Spleen (tissue), 11 donors: ENCODE results near the gene CCNQ. TPM values are rescaled to one million over a fixed set of nuclear protein-coding genes. Genes with fewer than 3 reads are reported as not detected.
A peak's percentile ranks its signal among the peaks of the same experiment; 100 is the strongest.

Experiments used
- DNase-seq: peaks from one replicate; pipeline ENCODE4 v3.0.0-alpha.2; 2020
- H3K27ac ChIP-seq, 8 donors: fragments of 200-600 bp; sonication (generic) in 7 of 8; 1 replicate in 4 of 8; 2 replicates in 4 of 8; pipeline versions ENCODE4 v1.5.0 to v1.8.0; 2016 to 2021; ENCODE audit warnings: inconsistent platforms in 4 of 8, mild to moderate bottlenecking in 4 of 8, moderate library complexity in 1 of 8
- H3K27me3 ChIP-seq, 7 donors: fragments of 200-600 bp; sonication (generic) in 6 of 7; replicated peaks in 1 of 7; 1 replicate in 4 of 7; 2 replicates in 3 of 7; pipeline versions ENCODE4 v1.5.0 to v1.8.0; 2016 to 2021; ENCODE audit warnings: inconsistent platforms in 3 of 7, mild to moderate bottlenecking in 1 of 7
- H3K36me3 ChIP-seq, 6 donors: fragments of 200-600 bp; sonication (generic) in 5 of 6; 1 replicate in 4 of 6; 2 replicates in 2 of 6; pipeline versions ENCODE4 v1.5.0 to v1.8.0; 2016 to 2021; ENCODE audit warnings: inconsistent platforms in 2 of 6
- H3K4me1 ChIP-seq, 6 donors: fragments of 200-600 bp; sonication (generic) in 5 of 6; 1 replicate in 3 of 6; 2 replicates in 3 of 6; pipeline versions ENCODE4 v1.5.0 to v1.8.0; 2016 to 2021; ENCODE audit warnings: inconsistent platforms in 3 of 6
- H3K4me3 ChIP-seq, 8 donors: fragments of 200-600 bp; sonication (generic) in 7 of 8; 1 replicate in 4 of 8; 2 replicates in 4 of 8; pipeline versions ENCODE4 v1.5.0 to v1.8.0; 2016 to 2021; ENCODE audit warnings: inconsistent platforms in 4 of 8, mild to moderate bottlenecking in 4 of 8, moderate library complexity in 2 of 8
- H3K9me3 ChIP-seq, 8 donors: fragments of 200-600 bp; sonication (generic) in 7 of 8; 1 replicate in 4 of 8; 2 replicates in 4 of 8; pipeline versions ENCODE4 v1.5.0 to v1.8.0; 2016 to 2021; ENCODE audit warnings: inconsistent platforms in 4 of 8
- CTCF ChIP-seq, 11 experiments: fragments of 200-600 bp in 7 of 11; fragments of 450-650 bp in 4 of 11; sonication (generic) in 4 of 11; IDR thresholded peaks in 8 of 11; conservative IDR thresholded peaks in 3 of 11; 1 replicate in 7 of 11; 2 replicates in 4 of 11; pipeline versions ENCODE4 v1.4.0 to v1.8.0; 2016 to 2021; ENCODE audit warnings: antibody characterized with exemption in 11 of 11, inconsistent platforms in 4 of 11, mild to moderate bottlenecking in 1 of 11
- POLR2A ChIP-seq, 3 donors: fragments of 450-650 bp; IDR thresholded peaks; one replicate each; pipeline ENCODE4 v1.5.1; 2017; ENCODE audit warnings: antibody characterized with exemption in 3 of 3, mild to moderate bottlenecking in 1 of 3
- POLR2AphosphoS5 ChIP-seq, 3 donors: sonication (generic); formaldehyde crosslinking; IDR thresholded peaks; one replicate each; pipeline ENCODE4 v1.5.1; 2017; ENCODE audit warnings: antibody characterized with exemption in 3 of 3
- WGBS, 5 donors: extraction: QIAGEN DNeasy Blood & Tissue Kit in 3 of 5; methylation state at CpG; one replicate each; pipeline versions ENCODE4 v1.1.5 to v1.1.7; 2013 to 2018; 5-methylcytosine and 5-hydroxymethylcytosine counted together
- intact Hi-C: fragments of 100-400 bp; cut with DNase I; formaldehyde crosslinking; loops from one replicate; pipeline ENCODE4 v1.15.0; 2023; ENCODE audit warnings: low total_unique reads
- polyA plus RNA-seq, 3 donors: library from polyadenylated mRNA; stranded (reverse); fragments of 200-250 nt; gene quantifications; one replicate each; pipeline ENCODE4 v1.2.1, GENCODE V29; 2013
- total RNA-seq, 7 donors: library from RNA; depleted of rRNA in 3 of 7; stranded (reverse); fragments of >200 nt in 3 of 7; fragmentation: NEBNext Ultra II Directional in 4 of 7; extraction: Animal tissue kit (Norgen Biotek cat#: 25700) in 4 of 7; gene quantifications; one replicate each; pipeline versions ENCODE4 v1.1.0 to v1.2.1, GENCODE V29; 2016 to 2021
- donor health status: healthy with polysubstance abuse.
- donor health status: DM: no; HTN: no; CAD: no; lungs with moderate emphysema.
- donor health status: DM: no; HTN: no; CAD: no.
- donor health status: Bipolar disorder and iron deficiency.
- donor health status: healthy.
- donor health status: DM: no; HTN: no; CAD: no.
- donor health status: DM: yes; HTN: yes; CAD: no.

CCNQ gene
- total and polyA plus RNA-seq, 10 donors: 17.5 to 67.3 (median 26.5) TPM

- peak; percentile 51 for DNase-seq
- no peaks in the 10 kb centered on the region for H3K9me3 ChIP-seq
- H3K36me3 ChIP-seq: no peaks in the 10 kb centered on the region
- peaks cover 4 to 50% (median 35%) of the 10 kb centered on the region in 6 donors for H3K4me1 ChIP-seq
- intact Hi-C loops: no loop called here
- H3K27ac ChIP-seq: no peak overlapping the region
- H3K27me3 ChIP-seq: peaks cover 0 to 88% (median 78%) of the 10 kb centered on the region in 7 donors
- TF ChIP-seq POLR2A (IDR thresholded peaks at IDR 0.05) (no peak), POLR2AphosphoS5 (IDR thresholded peaks at IDR 0.05) (no peak), CTCF (IDR thresholded peaks at IDR 0.05 in 8 of 11, conservative IDR thresholded peaks at IDR 0.05 in 3 of 11) (no peak)
- no peak overlapping the region for H3K4me3 ChIP-seq
- WGBS, 5 donors: 64 to 77% (median 67%) methylated on average over 10 of the region's 10 CpGs
Observed at GRCh38 chrX:153645921-153646488, 47.1 kb upstream of the CCNQ start.

- intact Hi-C loops: no loop called here
- Histone ChIP-seq H3K9me3 (no peaks in the 10 kb centered on the region), H3K36me3 (no peaks in the 10 kb centered on the region), H3K4me1 (peaks cover 4 to 50% (median 35%) of the 10 kb centered on the region in 6 donors), H3K27me3 (peaks cover 0 to 97% (median 81%) of the 10 kb centered on the region in 7 donors), H3K27ac (no peak overlapping the region), H3K4me3 (no peak overlapping the region)
- WGBS, 5 donors: 54 to 69% (median 62%) methylated on average over 6 of the region's 6 CpGs
- no peak for TF ChIP-seq POLR2A (IDR thresholded peaks at IDR 0.05)
- TF ChIP-seq POLR2AphosphoS5 (IDR thresholded peaks at IDR 0.05): no peak
- TF ChIP-seq CTCF (IDR thresholded peaks at IDR 0.05 in 8 of 11, conservative IDR thresholded peaks at IDR 0.05 in 3 of 11): no peak
- DNase-seq: no peak
Observed at GRCh38 chrX:153645151-153645550, 46.2 kb upstream of the CCNQ start.

GRCh38 chrX:153644356-153645125 lies 45.6 kb upstream of the CCNQ start:
- Histone ChIP-seq H3K4me3 (peak overlapping the region in 1 of 8 donors; percentile 44), H3K9me3 (no peaks in the 10 kb centered on the region), H3K36me3 (no peaks in the 10 kb centered on the region), H3K27ac (no peak overlapping the region), H3K27me3 (peaks cover 0 to 97% (median 79%) of the 10 kb centered on the region in 7 donors), H3K4me1 (peaks cover 4 to 50% (median 35%) of the 10 kb centered on the region in 6 donors)
- peak; percentile 62 for DNase-seq
- TF ChIP-seq POLR2AphosphoS5 (IDR thresholded peaks at IDR 0.05): no peak
- TF ChIP-seq CTCF (IDR thresholded peaks at IDR 0.05 in 8 of 11, conservative IDR thresholded peaks at IDR 0.05 in 3 of 11): no peak
- no peak for TF ChIP-seq POLR2A (IDR thresholded peaks at IDR 0.05)
- intact Hi-C loops: no loop called here
- WGBS, 5 donors: 8 to 46% (median 15%) methylated on average over 3 to 46 of the region's 46 CpGs
